ENCODE data around the gene BOK. TPM values are rescaled to one million over a fixed set of nuclear protein-coding genes. Genes with fewer than 3 reads are reported as not detected.

The BOK gene
- total and polyA plus RNA-seq, 2 of the 13 experiments (the other 11 are each of a cell fraction or from before 2014, with no cell fraction given) = 35.5 to 39.2 TPM

- TF ChIP-seq PAWR (CRISPR knock-in tag; IDR thresholded peaks at IDR 0.05; ENCODE audit: borderline replicate concordance) = no peak
- no peak for TF ChIP-seq CEBPG (CRISPR knock-in tag; IDR thresholded peaks at IDR 0.05)
- TF ChIP-seq GABPA (IDR thresholded peaks at IDR 0.05; ENCODE audit: low read depth, low read length) = no peak
- TF ChIP-seq GABPA (CRISPR knock-in tag; IDR thresholded peaks at IDR 0.05; ENCODE audit: low read depth) = no peak
- no peak for TF ChIP-seq ZNF569 (CRISPR knock-in tag; IDR thresholded peaks at IDR 0.05; ENCODE audit: borderline replicate concordance)
- no peak for TF ChIP-seq ZNF619 (CRISPR knock-in tag; IDR thresholded peaks at IDR 0.05)
- TF ChIP-seq MLX (CRISPR knock-in tag; IDR thresholded peaks at IDR 0.05) = no peak
- no peak for TF ChIP-seq MTA1 (CRISPR knock-in tag; IDR thresholded peaks at IDR 0.05; ENCODE audit: borderline replicate concordance)
- TF ChIP-seq FOXO4 (CRISPR knock-in tag; conservative IDR thresholded peaks at IDR 0.05) = no peak
- TF ChIP-seq ISL2 (CRISPR knock-in tag; IDR thresholded peaks at IDR 0.05) = no peak
- no peak for TF ChIP-seq ZNF552 (CRISPR knock-in tag; IDR thresholded peaks at IDR 0.05; ENCODE audit: borderline replicate concordance)
- TF ChIP-seq PHF20 (CRISPR knock-in tag; IDR thresholded peaks at IDR 0.05) = no peak
- TF ChIP-seq DPF2 (CRISPR knock-in tag; IDR thresholded peaks at IDR 0.05; ENCODE audit: borderline replicate concordance, low read depth) = no peak
- TF ChIP-seq SETDB1 (CRISPR knock-in tag; IDR thresholded peaks at IDR 0.05; ENCODE audit: borderline replicate concordance) = no peak
- no peak for TF ChIP-seq CBX2 (IDR thresholded peaks at IDR 0.05; ENCODE audit: low read depth, low read length)
- TF ChIP-seq CBX2 (CRISPR knock-in tag; IDR thresholded peaks at IDR 0.05; ENCODE audit: low read depth) = peak; percentile 47; the same call in 1 of the 2 replicates
- TF ChIP-seq ZNF253 (CRISPR knock-in tag; IDR thresholded peaks at IDR 0.05; ENCODE audit: borderline replicate concordance) = 0 out of 2 replicates have a peak, but pooled peaks have one; percentile 64
- TF ChIP-seq ZNF367 (CRISPR knock-in tag; IDR thresholded peaks at IDR 0.05; ENCODE audit: borderline replicate concordance) = no peak
- TF ChIP-seq STAT6 (CRISPR knock-in tag; IDR thresholded peaks at IDR 0.05; ENCODE audit: borderline replicate concordance) = no peak
- no peak for TF ChIP-seq NCOA1 (CRISPR knock-in tag; IDR thresholded peaks at IDR 0.05)
- no peak for TF ChIP-seq EHMT2 (IDR thresholded peaks at IDR 0.05; ENCODE audit: borderline replicate concordance, low read depth, low read length)
- TF ChIP-seq CREB1 (IDR thresholded peaks at IDR 0.05) = no peak
- TF ChIP-seq CREB1 (CRISPR knock-in tag; IDR thresholded peaks at IDR 0.05) = no peak
- TF ChIP-seq CERS6 (CRISPR knock-in tag; IDR thresholded peaks at IDR 0.05) = no peak
- TF ChIP-seq BHLHE40 (IDR thresholded peaks at IDR 0.05; ENCODE audit: low read length) = no peak
- 0 out of 2 replicates have a peak, but pooled peaks have one; percentile 4 for TF ChIP-seq ZNF337 (CRISPR knock-in tag; IDR thresholded peaks at IDR 0.05; ENCODE audit: borderline replicate concordance, low read depth)
- TF ChIP-seq RBM39 (IDR thresholded peaks at IDR 0.05; ENCODE audit: low read depth, low read length, poor library complexity, severe bottlenecking) = peak; percentile 33
- no peak for TF ChIP-seq AHR (CRISPR knock-in tag; IDR thresholded peaks at IDR 0.05)
- TF ChIP-seq CBX1 (IDR thresholded peaks at IDR 0.05; ENCODE audit: low read depth) = no peak
Measured at GRCh38 chr2:241551599-241551997, 6.9 kb upstream of the BOK start (continued).
